Sigmoid colon (tissue), 4 donors: ENCODE data around the gene FCMR.

Experiments
- CTCF ChIP-seq, 4 experiments: fragments of 450-650 bp in 3 of 4; fragments of 200-600 bp in 1 of 4; IDR thresholded peaks; one replicate each; pipeline ENCODE4 v1.5.1; 2016 to 2019; ENCODE audit warnings: antibody characterized with exemption in 4 of 4, mild to moderate bottlenecking in 3 of 4, moderate library complexity in 2 of 4
- EP300 ChIP-seq, 4 donors: sonication (generic); formaldehyde crosslinking; IDR thresholded peaks; one replicate each; pipeline ENCODE4 v1.6.1; 2017; ENCODE audit warnings: antibody characterized with exemption in 4 of 4
- POLR2A ChIP-seq, 2 donors: fragments of 450-650 bp; IDR thresholded peaks; one replicate each; pipeline ENCODE4 v1.6.1; 2016; ENCODE audit warnings: antibody characterized with exemption in 2 of 2, mild to moderate bottlenecking in 2 of 2, moderate library complexity in 2 of 2
- POLR2AphosphoS5 ChIP-seq, 4 donors: sonication (generic); formaldehyde crosslinking; IDR thresholded peaks; one replicate each; pipeline ENCODE4 v1.6.1; 2017; ENCODE audit warnings: antibody characterized with exemption in 4 of 4

- TF ChIP-seq CTCF (IDR thresholded peaks at IDR 0.05) (no peak), POLR2A (IDR thresholded peaks at IDR 0.05) (no peak), EP300 (IDR thresholded peaks at IDR 0.05) (no peak), POLR2AphosphoS5 (IDR thresholded peaks at IDR 0.05) (no peak)
Measured at GRCh38 chr1:206963119-206963712, 41.5 kb upstream of the FCMR start.
